HCT116 (cell line): ENCODE results near the gene POMT1.
"Not testable (repeated sequence)": the region's sequence is repeated elsewhere in the genome, so short reads cannot be mapped to it uniquely, and the experiment has no call there.

Source experiments
- CEBPB ChIP-seq: IDR thresholded peaks from 2 replicates; pipeline ENCODE4 v1.6.1; 2012; ENCODE audit warnings: low read depth
- MAX ChIP-seq: IDR thresholded peaks from 2 replicates; pipeline ENCODE4 v1.6.1; 2012
- TF ChIP-seq, protein P1 (sequence below), 3 experiments: fragments of 200-600 bp in 1 of 3; sonication (generic) in 1 of 3; IDR thresholded peaks in 2 of 3; conservative IDR thresholded peaks in 1 of 3; 2 replicates each; pipeline ENCODE4 v1.5.1; 2012 to 2017; ENCODE audit warnings: low read depth in 2 of 3, low read length in 2 of 3, antibody characterized with exemption in 1 of 3, borderline replicate concordance in 1 of 3, control low read depth in 1 of 3, mild to moderate bottlenecking in 1 of 3, mixed read lengths in 1 of 3, mixed run types in 1 of 3, moderate library complexity in 1 of 3; ENCODE audit not compliant: insufficient read depth in 1 of 3

GRCh38 chr9:131472085-131472484 is 30.6 kb upstream of the POMT1 start:
- TF ChIP-seq, protein P1, sequence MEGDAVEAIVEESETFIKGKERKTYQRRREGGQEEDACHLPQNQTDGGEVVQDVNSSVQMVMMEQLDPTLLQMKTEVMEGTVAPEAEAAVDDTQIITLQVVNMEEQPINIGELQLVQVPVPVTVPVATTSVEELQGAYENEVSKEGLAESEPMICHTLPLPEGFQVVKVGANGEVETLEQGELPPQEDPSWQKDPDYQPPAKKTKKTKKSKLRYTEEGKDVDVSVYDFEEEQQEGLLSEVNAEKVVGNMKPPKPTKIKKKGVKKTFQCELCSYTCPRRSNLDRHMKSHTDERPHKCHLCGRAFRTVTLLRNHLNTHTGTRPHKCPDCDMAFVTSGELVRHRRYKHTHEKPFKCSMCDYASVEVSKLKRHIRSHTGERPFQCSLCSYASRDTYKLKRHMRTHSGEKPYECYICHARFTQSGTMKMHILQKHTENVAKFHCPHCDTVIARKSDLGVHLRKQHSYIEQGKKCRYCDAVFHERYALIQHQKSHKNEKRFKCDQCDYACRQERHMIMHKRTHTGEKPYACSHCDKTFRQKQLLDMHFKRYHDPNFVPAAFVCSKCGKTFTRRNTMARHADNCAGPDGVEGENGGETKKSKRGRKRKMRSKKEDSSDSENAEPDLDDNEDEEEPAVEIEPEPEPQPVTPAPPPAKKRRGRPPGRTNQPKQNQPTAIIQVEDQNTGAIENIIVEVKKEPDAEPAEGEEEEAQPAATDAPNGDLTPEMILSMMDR (IDR thresholded peaks at IDR 0.05 in 2 of 3, conservative IDR thresholded peaks at IDR 0.05 in 1 of 3; ENCODE audit: borderline replicate concordance in 1 of 3, insufficient read depth in 1 of 3, low read depth in 2 of 3, low read length in 2 of 3), result not testable (repeated sequence)
- not testable (repeated sequence) for TF ChIP-seq CEBPB, MAX
